Hematopoietic multipotent progenitor cell treated with erythropoietin and hydrocortisone succinate and interleukin-3 and kit ligand, for 8 days (in vitro differentiated cells): ENCODE results near the gene TES.

Experiments
- DNase-seq: peaks from one replicate; pipeline ENCODE4 v3.0.0-alpha.2; 2015

TES gene

GRCh38 chr7:116195451-116195850 is 14.9 kb upstream of the TES start:
- no peak for DNase-seq

- no peak for DNase-seq
Measured at GRCh38 chr7:116196947-116197346, 13.4 kb upstream of the TES start.

- no peak for DNase-seq
Measured at GRCh38 chr7:116197360-116197759, 13.0 kb upstream of the TES start.

GRCh38 chr7:116198748-116199410 is 11.5 kb upstream of the TES start:
- DNase-seq, result no peak

- DNase-seq, result no peak
Measured at GRCh38 chr7:116200963-116201362, 9.4 kb upstream of the TES start.

- DNase-seq, result no peak
Measured at GRCh38 chr7:116206141-116206540, 4.2 kb upstream of the TES start.

GRCh38 chr7:116208919-116209318 is 1.4 kb upstream of the TES start:
- DNase-seq, result no peak

GRCh38 chr7:116209561-116210070 is 723 bp upstream of the TES start:
- DNase-seq, result no peak

GRCh38 chr7:116211006-116211912 is 920 bp downstream of the TES start:
- peak; percentile 68 for DNase-seq

GRCh38 chr7:116211913-116212596 is 1.7 kb downstream of the TES start:
- no peak for DNase-seq

GRCh38 chr7:116212869-116213268 is 2.5 kb downstream of the TES start:
- no peak for DNase-seq

GRCh38 chr7:116213361-116214130 is 3.2 kb downstream of the TES start:
- DNase-seq, result no peak

- DNase-seq, result no peak
Measured at GRCh38 chr7:116214921-116215320, 4.6 kb downstream of the TES start.

GRCh38 chr7:116215551-116215950 is 5.2 kb downstream of the TES start:
- DNase-seq, result no peak

GRCh38 chr7:116216956-116217571 is 6.7 kb downstream of the TES start:
- DNase-seq, result no peak

- DNase-seq, result peak; percentile 78
Measured at GRCh38 chr7:116218051-116218645, 7.8 kb downstream of the TES start.

- no peak for DNase-seq
Measured at GRCh38 chr7:116218747-116219146, 8.4 kb downstream of the TES start.

GRCh38 chr7:116219288-116219687 is 8.9 kb downstream of the TES start:
- DNase-seq, result no peak

- no peak for DNase-seq
Measured at GRCh38 chr7:116219834-116220233, 9.5 kb downstream of the TES start.

GRCh38 chr7:116222501-116222900 is 12.2 kb downstream of the TES start:
- DNase-seq, result no peak

- no peak for DNase-seq
Measured at GRCh38 chr7:116223588-116223987, 13.2 kb downstream of the TES start.
